GM21360 (cell line): ENCODE results near the gene RAB14.
A peak's percentile ranks its signal among the peaks of the same experiment; 100 is the strongest.
"Not testable (repeated sequence)": the region's sequence is repeated elsewhere in the genome, so short reads cannot be mapped to it uniquely, and the experiment has no call there.

Experiments
- ATAC-seq: cut with Tn5 transposase; IDR thresholded peaks from one replicate; pipeline ENCODE4 v1.9.1; 2021; ENCODE audit warnings: mild to moderate bottlenecking, moderate library complexity; ENCODE audit not compliant: unreplicated experiment

Gene RAB14

DNA sequence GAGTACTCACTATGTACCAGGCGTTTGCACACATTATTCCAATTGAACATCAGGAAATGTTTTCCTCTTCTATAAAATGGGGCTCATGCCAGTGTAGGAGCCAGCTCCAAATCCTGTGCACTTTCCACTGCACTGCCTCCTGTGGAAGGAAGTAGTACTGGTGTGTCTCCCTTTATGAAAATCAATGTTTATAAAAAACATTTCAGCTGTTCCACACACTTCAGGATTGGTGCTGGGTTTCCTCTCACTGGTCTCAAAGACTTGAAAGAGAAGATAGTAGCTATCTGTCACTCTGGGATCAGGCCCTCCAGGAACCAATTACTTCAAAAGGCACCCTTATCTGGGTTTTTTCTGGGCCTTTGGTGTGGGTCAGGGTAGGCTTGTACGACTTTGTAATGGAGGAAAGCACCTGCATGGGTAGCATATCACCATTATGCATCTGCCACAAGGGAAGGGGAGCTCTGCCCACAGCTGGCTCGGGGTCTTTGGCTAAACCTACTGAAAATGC is 32.5 kb downstream of the RAB14 start:
- ATAC-seq: no peak

DNA sequence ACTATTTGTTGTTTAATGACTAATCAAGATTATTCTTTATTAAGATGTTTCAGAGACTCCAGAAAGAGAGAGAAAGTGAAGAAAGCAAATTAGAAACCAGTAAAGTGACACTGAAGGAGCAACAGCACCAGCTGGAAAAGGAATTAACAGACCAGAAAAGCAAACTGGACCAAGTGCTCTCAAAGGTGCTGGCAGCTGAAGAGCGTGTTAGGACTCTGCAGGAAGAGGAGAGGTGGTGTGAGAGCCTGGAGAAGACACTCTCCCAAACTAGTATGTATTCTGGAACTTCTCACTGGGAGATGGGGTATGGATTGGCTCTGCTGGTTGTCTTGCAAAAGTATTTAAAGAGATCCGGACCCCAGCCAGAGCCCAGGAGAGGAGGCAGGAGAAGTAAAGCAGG is 33.6 kb downstream of the RAB14 start:
- ATAC-seq: no peak

DNA sequence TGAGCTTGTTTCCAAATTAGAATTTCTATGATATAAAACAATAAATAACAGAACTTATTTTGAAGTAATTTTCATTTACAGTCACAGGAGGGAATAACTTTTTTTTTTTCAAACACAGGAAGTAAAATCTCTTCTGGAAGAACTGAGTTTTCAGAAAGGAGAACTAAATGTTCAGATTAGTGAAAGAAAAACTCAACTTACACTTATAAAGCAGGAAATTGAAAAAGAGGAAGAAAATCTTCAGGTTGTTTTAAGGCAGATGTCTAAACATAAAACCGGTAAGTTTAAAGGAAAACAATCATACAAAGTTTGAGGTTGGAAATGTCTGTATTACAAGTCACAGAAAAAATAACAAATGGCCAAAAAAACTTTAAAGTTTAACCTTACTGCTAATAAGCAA is 41.6 kb downstream of the RAB14 start:
- ATAC-seq: no peak

DNA sequence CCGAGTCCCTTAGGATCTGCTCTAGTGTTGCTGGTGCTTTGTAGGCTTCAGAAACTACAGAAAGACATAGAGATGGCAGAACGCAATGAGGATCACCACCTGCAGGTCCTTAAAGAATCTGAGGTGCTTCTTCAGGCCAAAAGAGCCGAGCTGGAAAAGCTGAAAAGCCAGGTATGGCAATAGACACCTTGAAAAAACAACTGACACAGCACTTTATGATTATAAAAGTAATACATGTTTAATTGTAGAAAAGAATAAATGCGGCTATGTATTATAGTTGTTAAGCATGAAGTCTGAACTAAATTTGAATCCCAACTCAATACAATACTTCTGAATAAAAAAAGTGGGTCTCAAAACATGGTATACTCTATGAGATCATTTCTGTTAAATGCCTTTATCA is 43.7 kb downstream of the RAB14 start:
- ATAC-seq: no peak

DNA sequence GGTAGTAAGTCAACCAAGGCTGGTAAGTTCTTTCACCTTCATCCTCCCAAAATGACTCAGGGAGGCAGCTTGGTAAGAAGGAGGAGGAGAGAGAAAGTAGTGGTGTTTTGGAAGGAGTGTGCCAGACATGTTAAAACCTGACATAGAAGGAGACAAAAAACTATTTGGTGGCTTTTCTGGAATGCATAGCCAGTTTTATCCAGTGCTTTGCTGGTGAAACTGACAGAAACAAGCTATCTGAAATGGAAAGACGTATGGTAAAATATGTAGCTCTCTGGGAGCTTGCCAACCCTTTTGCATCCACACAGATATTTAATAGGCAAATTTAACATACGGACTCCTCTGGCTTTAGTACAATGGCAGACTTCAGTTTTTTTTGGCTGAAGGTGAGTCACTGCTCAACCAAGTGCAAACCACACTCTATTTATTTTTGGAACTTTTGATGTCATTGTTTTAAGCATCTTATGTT is 45.4 kb downstream of the RAB14 start:
- peak; percentile 86 for ATAC-seq

DNA sequence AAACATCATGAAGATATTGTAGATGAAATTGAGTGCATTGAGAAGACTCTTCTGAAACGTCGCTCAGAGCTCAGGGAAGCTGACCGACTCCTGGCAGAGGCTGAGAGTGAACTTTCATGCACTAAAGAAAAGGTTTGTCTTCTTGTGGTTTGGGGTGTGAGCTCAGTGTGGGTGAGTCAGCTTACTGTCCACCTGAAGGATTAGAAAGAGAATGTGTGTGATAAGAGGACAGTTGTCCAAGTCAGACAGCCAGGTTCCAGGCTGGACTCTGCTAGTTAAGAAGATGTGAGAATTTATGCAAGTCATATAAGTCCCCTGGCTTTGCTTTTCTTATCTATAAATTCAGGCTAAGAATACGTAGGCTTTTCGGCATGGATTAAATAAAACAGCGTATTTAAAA is 46.9 kb downstream of the RAB14 start:
- no peak for ATAC-seq

DNA sequence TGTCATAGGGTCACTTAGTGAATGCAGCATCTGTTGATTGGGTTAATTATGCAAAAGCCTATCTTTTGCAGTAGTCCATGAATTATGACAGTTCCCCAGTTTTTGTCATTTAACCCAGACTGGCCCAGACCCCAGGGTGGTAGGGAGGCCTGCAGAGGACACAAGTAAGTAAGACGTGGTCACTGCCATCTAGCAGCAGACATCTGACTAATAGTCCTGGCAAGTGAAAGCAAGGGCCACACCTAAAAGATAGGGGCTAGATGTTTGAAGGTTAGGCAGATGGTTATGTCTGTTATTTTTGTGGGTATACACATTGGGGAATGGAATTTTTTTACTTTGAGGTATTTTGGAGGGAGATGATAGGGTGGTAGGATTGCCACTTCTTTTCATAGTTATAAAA is 48.0 kb downstream of the RAB14 start:
- no peak for ATAC-seq

DNA sequence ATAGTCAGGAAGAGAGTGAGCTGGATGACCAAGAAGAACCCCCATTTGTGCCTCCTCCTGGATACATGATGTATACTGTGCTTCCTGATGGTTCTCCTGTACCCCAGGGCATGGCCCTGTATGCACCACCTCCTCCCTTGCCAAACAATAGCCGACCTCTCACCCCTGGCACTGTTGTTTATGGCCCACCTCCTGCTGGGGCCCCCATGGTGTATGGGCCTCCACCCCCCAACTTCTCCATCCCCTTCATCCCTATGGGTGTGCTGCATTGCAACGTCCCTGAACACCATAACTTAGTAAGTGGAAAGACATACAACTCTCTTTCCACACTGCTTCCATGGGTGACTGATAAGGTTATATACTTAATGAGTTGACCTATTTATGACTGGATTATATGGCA is 51.5 kb downstream of the RAB14 start:
- no peak for ATAC-seq

DNA sequence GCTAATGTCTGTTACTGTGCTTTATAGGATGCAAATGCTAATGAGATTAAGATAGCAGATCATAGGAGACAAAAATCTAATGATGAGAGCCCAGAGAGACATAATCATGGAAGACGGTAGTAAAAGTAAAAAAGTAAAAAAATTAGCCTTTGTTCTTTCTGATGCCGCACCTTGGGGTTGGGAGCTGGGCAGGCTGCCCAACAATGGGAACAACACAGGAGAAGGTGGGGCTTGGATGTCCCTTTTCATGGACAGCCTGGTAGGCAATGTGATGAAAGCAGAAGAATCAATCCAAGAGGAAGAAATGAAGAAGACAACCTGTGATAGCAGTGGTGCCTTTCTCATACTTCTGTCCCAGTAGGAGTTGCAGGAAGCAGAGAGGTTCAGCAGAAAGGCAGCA is 57.2 kb downstream of the RAB14 start:
- no peak for ATAC-seq

DNA sequence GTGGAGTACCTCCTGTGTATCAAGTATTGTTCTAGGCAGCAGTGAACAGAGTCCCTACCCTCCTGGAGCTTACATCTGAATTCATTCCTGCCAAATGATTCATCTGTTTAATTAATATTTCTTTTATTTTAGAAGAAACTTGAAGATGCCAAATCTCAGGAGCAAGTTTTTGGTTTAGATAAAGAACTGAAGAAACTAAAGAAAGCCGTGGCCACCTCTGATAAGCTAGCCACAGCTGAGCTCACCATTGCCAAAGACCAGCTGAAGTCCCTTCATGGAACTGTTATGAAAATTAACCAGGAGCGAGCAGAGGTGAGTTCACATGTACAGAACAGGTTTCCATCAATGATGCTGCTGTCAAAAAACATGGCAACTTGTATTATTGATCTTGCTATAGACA is 57.9 kb downstream of the RAB14 start:
- no peak for ATAC-seq

DNA sequence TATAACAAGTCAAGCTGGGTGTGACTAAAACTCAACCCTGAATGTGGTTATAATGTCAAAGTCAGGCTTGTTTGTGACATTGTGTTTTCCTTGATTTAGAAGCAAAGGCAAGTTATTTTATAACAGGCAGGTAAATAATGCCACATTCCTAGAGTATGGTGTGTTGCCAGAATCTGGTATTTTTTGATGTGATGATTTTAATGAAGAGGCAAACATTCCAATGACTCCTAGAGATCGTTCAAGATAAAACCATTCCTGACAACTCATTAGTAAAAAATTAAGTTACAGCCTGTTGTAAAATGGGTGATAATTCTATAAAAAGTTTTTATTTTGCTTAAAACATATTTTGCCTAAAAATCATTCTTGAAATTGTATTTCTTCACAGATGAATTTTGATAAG is 60.0 kb downstream of the RAB14 start:
- no peak for ATAC-seq

DNA sequence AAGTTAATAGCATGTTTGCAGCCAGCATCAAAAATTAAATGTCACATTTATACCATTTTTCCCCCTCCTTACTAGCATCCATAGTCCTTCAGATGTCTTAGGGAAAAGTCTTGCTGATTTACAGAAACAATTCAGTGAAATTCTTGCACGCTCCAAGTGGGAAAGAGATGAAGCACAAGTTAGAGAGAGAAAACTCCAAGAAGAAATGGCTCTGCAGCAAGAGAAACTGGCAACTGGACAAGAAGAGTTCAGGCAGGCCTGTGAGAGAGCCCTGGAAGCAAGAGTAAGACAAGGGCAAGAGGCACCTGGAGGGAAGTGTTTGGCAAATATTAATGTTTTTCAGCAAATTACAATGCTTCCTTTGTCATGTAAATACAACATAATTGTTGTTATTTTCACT is 60.4 kb downstream of the RAB14 start:
- no peak for ATAC-seq

DNA sequence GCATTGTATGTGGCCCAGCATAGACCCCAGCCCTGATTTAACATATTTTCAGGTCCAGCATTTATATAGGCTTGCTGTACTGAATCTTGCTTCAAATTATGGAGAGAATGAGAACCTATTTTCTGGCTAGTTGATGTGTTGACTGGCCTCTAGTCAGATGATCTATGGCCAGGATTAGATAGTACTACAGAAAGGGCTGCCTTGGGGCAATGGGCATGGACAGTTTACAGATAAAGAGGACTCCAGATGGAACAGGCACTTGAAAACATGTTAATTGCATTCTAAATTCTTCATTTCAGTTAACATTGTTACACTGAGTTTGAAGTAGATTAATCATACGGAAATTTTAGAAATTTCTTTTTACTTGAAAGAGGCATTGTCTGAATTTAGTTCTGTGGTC is 61.5 kb downstream of the RAB14 start:
- ATAC-seq: no peak

DNA sequence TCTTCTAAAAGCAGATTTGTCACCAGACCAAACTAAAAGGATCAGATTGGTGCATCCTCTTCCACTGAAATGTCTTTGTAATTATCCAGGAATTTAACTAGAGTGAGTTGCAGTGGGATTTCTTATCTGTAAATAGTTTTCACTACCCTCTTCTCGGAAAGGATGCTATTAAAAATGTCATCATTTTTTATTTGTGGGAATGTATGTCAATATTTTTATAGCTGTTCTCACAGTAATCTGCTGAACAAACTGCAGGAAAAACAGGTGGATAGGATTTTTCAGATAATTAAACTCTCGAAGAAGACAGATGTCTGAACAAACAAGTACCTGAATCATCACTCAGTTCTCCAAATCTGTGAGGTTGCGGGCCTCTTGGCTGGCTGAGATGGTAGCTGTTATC is 62.7 kb downstream of the RAB14 start:
- ATAC-seq: no peak

DNA sequence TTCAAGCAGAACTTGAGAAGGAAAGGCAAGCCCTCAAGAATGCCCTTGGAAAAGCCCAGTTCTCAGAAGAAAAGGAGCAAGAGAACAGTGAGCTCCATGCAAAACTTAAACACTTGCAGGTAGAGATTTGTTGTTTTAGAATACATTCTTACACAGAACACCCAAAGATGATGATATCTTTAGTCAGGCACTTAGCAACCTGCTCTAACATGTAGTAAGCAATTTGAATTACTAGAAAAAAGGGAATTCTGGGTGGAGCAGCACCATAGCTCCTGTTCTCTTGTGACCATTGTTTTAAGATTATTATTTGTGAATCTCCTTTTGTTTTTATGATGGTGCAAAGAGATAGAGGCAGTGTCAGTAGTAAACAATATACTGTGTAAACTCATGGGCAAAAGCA is 63.1 kb downstream of the RAB14 start:
- ATAC-seq: no peak

DNA sequence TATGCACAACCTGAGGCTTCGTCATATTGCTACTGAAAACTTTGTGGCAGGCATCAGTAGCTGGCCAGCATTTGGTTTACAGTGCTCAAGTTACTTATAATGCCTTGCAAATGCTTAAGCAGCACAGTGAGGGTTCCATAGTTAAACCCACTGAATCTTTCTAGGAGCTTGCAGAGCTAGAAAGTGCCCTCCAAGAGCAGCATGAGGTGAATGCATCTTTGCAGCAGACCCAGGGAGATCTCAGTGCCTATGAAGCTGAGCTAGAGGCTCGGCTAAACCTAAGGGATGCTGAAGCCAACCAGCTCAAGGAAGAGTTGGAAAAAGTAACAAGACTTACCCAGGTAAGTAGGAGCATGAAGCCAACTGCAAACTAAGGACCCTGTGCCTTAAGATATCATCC is 66.0 kb downstream of the RAB14 start:
- no peak for ATAC-seq

DNA sequence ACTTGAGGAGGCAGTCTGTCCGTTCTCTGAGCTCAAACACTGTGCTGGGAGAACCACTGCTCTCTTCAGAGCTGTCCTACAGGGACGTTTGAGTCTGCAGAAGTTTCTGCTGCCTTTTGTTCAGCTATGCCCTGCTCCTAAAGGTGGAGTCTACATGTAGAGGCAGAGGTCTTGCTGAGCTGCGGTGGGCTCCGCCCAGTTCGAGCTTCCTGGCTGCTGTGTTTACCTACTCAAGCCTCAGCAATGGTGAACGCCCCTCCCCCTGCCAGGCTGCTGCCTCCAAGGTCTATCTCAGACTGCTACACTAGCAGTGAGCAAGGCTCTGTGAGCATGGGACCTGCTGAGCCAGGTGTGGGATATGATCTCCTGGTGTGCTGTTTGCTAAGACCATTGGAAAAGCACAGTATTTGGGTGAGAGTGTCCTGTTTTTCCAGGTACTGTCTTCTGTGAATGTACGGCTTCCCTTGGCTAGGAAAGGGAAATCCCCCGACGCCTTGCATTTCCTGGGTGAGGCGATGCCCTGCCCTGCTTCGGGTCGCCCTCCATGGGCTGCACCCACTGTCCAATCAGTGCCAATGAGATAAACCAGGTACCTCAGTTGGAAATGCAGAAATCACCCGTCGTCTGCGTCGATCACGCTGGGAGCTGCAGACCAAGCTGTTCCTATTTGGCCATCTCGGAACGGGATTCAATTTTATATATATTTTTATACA is 68.4 kb downstream of the RAB14 start:
- ATAC-seq: no peak

DNA sequence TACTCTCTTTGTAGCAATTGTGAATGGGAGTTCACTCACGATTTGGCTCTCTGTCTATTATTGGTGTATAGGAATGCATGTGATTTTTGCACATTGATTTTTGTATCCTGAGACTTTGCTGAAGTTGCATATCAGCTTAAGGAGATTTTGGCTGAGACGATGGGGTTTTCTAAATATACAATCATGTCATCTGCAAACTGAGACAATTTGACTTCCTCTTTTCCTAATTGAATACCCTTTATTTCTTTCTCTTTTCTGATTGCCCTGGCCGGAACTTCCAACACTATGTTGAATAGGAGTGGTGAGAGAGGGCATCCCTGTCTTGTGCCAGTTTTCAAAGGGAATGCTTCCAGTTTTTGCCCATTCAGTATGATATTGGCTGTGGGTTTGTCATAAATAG is 72.3 kb downstream of the RAB14 start:
- ATAC-seq: not testable (repeated sequence)
